ENCODE data around the gene HECTD4.

HECTD4 gene

GRCh38 chr12:112328456-112329124, 53.6 kb downstream of the HECTD4 start:
- no peak for DNase-seq

GRCh38 chr12:112327209-112327938, 54.9 kb downstream of the HECTD4 start:
- TF ChIP-seq GATA1 (IDR thresholded peaks at IDR 0.05; ENCODE audit: low read depth, low read length) (no peak), POLR2A (IDR thresholded peaks at IDR 0.05; ENCODE audit: low read length) (no peak)
- DNase-seq = no peak

More at GRCh38 chr12:112328456-112329124, 53.6 kb downstream of the HECTD4 start:
- TF ChIP-seq POLR2A (IDR thresholded peaks at IDR 0.05; ENCODE audit: low read length) = no peak
- no peak for TF ChIP-seq GATA1 (IDR thresholded peaks at IDR 0.05; ENCODE audit: low read depth, low read length)

- no peak for TF ChIP-seq GATA1 (IDR thresholded peaks at IDR 0.05; ENCODE audit: low read depth, low read length)
- peak; percentile 17 for TF ChIP-seq POLR2A (IDR thresholded peaks at IDR 0.05; ENCODE audit: low read length)
- peak; percentile 75 to 84 for DNase-seq
Observed at GRCh38 chr12:112325622-112326207, 56.5 kb downstream of the HECTD4 start.

GRCh38 chr12:112325157-112325556, 57.1 kb downstream of the HECTD4 start:
- DNase-seq = no peak
- TF ChIP-seq POLR2A (IDR thresholded peaks at IDR 0.05; ENCODE audit: low read length) (no peak), GATA1 (IDR thresholded peaks at IDR 0.05; ENCODE audit: low read depth, low read length) (no peak)

GRCh38 chr12:112322882-112323547, 59.2 kb downstream of the HECTD4 start:
- TF ChIP-seq POLR2A (IDR thresholded peaks at IDR 0.05; ENCODE audit: low read length) (no peak), GATA1 (IDR thresholded peaks at IDR 0.05; ENCODE audit: low read depth, low read length) (no peak)
- peak in 1 of 2 experiments; percentile 20 for DNase-seq

GRCh38 chr12:112322441-112322840, 59.8 kb downstream of the HECTD4 start:
- no peak for DNase-seq
- TF ChIP-seq GATA1 (IDR thresholded peaks at IDR 0.05; ENCODE audit: low read depth, low read length) = no peak
- no peak for TF ChIP-seq POLR2A (IDR thresholded peaks at IDR 0.05; ENCODE audit: low read length)

GRCh38 chr12:112321245-112321644, 61.0 kb downstream of the HECTD4 start:
- TF ChIP-seq GATA1 (IDR thresholded peaks at IDR 0.05; ENCODE audit: low read depth, low read length) = no peak
- no peak for TF ChIP-seq POLR2A (IDR thresholded peaks at IDR 0.05; ENCODE audit: low read length)
- no peak for DNase-seq

- DNase-seq = no peak
- no peak for TF ChIP-seq POLR2A (IDR thresholded peaks at IDR 0.05; ENCODE audit: low read length)
- TF ChIP-seq GATA1 (IDR thresholded peaks at IDR 0.05; ENCODE audit: low read depth, low read length) = no peak
Observed at GRCh38 chr12:112319395-112319794, 62.8 kb downstream of the HECTD4 start.

GRCh38 chr12:112317481-112317880, 64.8 kb downstream of the HECTD4 start:
- TF ChIP-seq POLR2A (IDR thresholded peaks at IDR 0.05; ENCODE audit: low read length) = no peak
- TF ChIP-seq GATA1 (IDR thresholded peaks at IDR 0.05; ENCODE audit: low read depth, low read length) = no peak
- no peak for DNase-seq

- no peak for DNase-seq
- TF ChIP-seq GATA1 (IDR thresholded peaks at IDR 0.05; ENCODE audit: low read depth, low read length) = no peak
Observed at GRCh38 chr12:112314981-112315380, 67.2 kb downstream of the HECTD4 start.

- DNase-seq = peak in 1 of 2 experiments; percentile 31
- no peak for TF ChIP-seq GATA1 (IDR thresholded peaks at IDR 0.05; ENCODE audit: low read depth, low read length)
- no peak for TF ChIP-seq POLR2A (IDR thresholded peaks at IDR 0.05; ENCODE audit: low read length)
Observed at GRCh38 chr12:112309797-112310196, 72.4 kb downstream of the HECTD4 start.

- TF ChIP-seq POLR2A (IDR thresholded peaks at IDR 0.05; ENCODE audit: low read length) (no peak), GATA1 (IDR thresholded peaks at IDR 0.05; ENCODE audit: low read depth, low read length) (no peak)
- DNase-seq = no peak
Observed at GRCh38 chr12:112308652-112309051, 73.6 kb downstream of the HECTD4 start.

- no peak for DNase-seq
- TF ChIP-seq GATA1 (IDR thresholded peaks at IDR 0.05; ENCODE audit: low read depth, low read length) = no peak
- no peak for TF ChIP-seq POLR2A (IDR thresholded peaks at IDR 0.05; ENCODE audit: low read length)
Observed at GRCh38 chr12:112308161-112308560, 74.1 kb downstream of the HECTD4 start.

All from erythroblast (primary cell).